ENCODE measurements around the gene RNLS.

Gene RNLS

GRCh38 chr10:88249450-88249849 is 333.7 kb downstream of the RNLS start:
- no peak for DNase-seq

GRCh38 chr10:88246675-88247074 is 336.4 kb downstream of the RNLS start:
- no peak for DNase-seq

- DNase-seq = no peak
These were observed 337.1 kb downstream of the RNLS start for GRCh38 chr10:88245974-88246511.

- DNase-seq = no peak
These were observed 338.1 kb downstream of the RNLS start for GRCh38 chr10:88244781-88245625.

GRCh38 chr10:88243836-88244730 is 339.0 kb downstream of the RNLS start:
- no peak for DNase-seq

- DNase-seq = no peak
These were observed 339.8 kb downstream of the RNLS start for GRCh38 chr10:88243202-88243744.

GRCh38 chr10:88241501-88241900 is 341.6 kb downstream of the RNLS start:
- DNase-seq = no peak

GRCh38 chr10:88239212-88239611 is 343.9 kb downstream of the RNLS start:
- DNase-seq = no peak

- DNase-seq = no peak
These were observed 344.6 kb downstream of the RNLS start for GRCh38 chr10:88238615-88238914.

GRCh38 chr10:88237896-88238614 is 345.1 kb downstream of the RNLS start:
- DNase-seq = no peak

- no peak for DNase-seq
These were observed 346.9 kb downstream of the RNLS start for GRCh38 chr10:88236121-88236743.

GRCh38 chr10:88234297-88234696 is 348.8 kb downstream of the RNLS start:
- DNase-seq = no peak

- no peak for DNase-seq
These were observed 349.2 kb downstream of the RNLS start for GRCh38 chr10:88233870-88234269.

- no peak for DNase-seq
These were observed 350.1 kb downstream of the RNLS start for GRCh38 chr10:88232983-88233543.

GRCh38 chr10:88232029-88232895 is 350.9 kb downstream of the RNLS start:
- no peak for DNase-seq

- no peak for DNase-seq
These were observed 352.9 kb downstream of the RNLS start for GRCh38 chr10:88230251-88230650.

GRCh38 chr10:88228130-88228529 is 355.0 kb downstream of the RNLS start:
- no peak for DNase-seq

- DNase-seq = no peak
These were observed 355.6 kb downstream of the RNLS start for GRCh38 chr10:88227342-88228018.

GRCh38 chr10:88226891-88227290 is 356.2 kb downstream of the RNLS start:
- DNase-seq = no peak

GRCh38 chr10:88226071-88226659 is 357.0 kb downstream of the RNLS start:
- DNase-seq = no peak
